NCI-H748 (cell line): ENCODE results near the gene C15orf39.
"Not testable (repeated sequence)": the region's sequence is repeated elsewhere in the genome, so short reads cannot be mapped to it uniquely, and the experiment has no call there.

Experiments
- DNase-seq: peaks from one replicate; lab custom pipeline; 2025; ENCODE audit not compliant: unreplicated experiment; lab: John Stamatoyannopoulos, UW

Gene C15orf39

GRCh38 chr15:75258620-75259343 is 57.1 kb downstream of the C15orf39 start:
- not testable (repeated sequence) for DNase-seq

GRCh38 chr15:75259873-75260272 is 58.2 kb downstream of the C15orf39 start:
- DNase-seq, result not testable (repeated sequence)
